ENCODE measurements around the gene DTX1.

- TF ChIP-seq CTCF (IDR thresholded peaks at IDR 0.05; ENCODE audit: low read depth, low read length) (no peak), POLR2A (IDR thresholded peaks at IDR 0.05; ENCODE audit: extremely low read depth, insufficient read length) (no peak), MAX (IDR thresholded peaks at IDR 0.05; ENCODE audit: low read depth, low read length) (no peak), MYC (IDR thresholded peaks at IDR 0.05; ENCODE audit: low read depth, low read length) (no peak)
These were observed 55.7 kb downstream of the DTX1 start for GRCh38 chr12:113112043-113112899.

All from NB4 (cell line).